GM12878 (cell line): Measurements from ENCODE around the gene SLC9A3. TPM values are rescaled to one million over a fixed set of nuclear protein-coding genes. Genes with fewer than 3 reads are reported as not detected.

Experiments used
- BRCA1 ChIP-seq: IDR thresholded peaks from 2 replicates; pipeline ENCODE4 v1.6.1; 2011; ENCODE audit warnings: low read depth, low read length, improper control_type of control experiment
- HDGF ChIP-seq: fragments of 450-650 bp; IDR thresholded peaks from 2 replicates; pipeline ENCODE4 v1.6.1; 2016; ENCODE audit warnings: antibody characterized with exemption
- JUNB ChIP-seq: IDR thresholded peaks from 2 replicates; pipeline ENCODE4 v1.6.1; 2016; ENCODE audit warnings: antibody characterized with exemption, mild to moderate bottlenecking
- KLF5 ChIP-seq: fragments of 450-650 bp; IDR thresholded peaks from 2 replicates; pipeline ENCODE4 v1.6.1; 2014; ENCODE audit warnings: mild to moderate bottlenecking; ENCODE audit not compliant: partially characterized antibody
- PML ChIP-seq: IDR thresholded peaks from 2 replicates; pipeline ENCODE4 v1.6.1; 2012; ENCODE audit warnings: low read length, inconsistent platforms
- POLR2AphosphoS2 ChIP-seq: IDR thresholded peaks from 2 replicates; pipeline ENCODE4 v1.6.1; 2011; ENCODE audit warnings: low read depth, mild to moderate bottlenecking, low read length, improper control_type of control experiment, moderate library complexity
- POLR2AphosphoS5 ChIP-seq: IDR thresholded peaks from 2 replicates; pipeline ENCODE4 v1.6.1; 2011; ENCODE audit warnings: mild to moderate bottlenecking, low read length, inconsistent platforms
- RELA ChIP-seq: fragments of 450-650 bp; IDR thresholded peaks from 2 replicates; pipeline ENCODE4 v1.8.0; 2014; ENCODE audit warnings: borderline replicate concordance; ENCODE audit not compliant: partially characterized antibody
- TCF3 ChIP-seq: IDR thresholded peaks from 2 replicates; pipeline ENCODE4 v1.6.1; 2012; ENCODE audit warnings: low read depth, mild to moderate bottlenecking, low read length, borderline replicate concordance; ENCODE audit not compliant: insufficient read depth
- ZBTB40 ChIP-seq: fragments of 450-650 bp; IDR thresholded peaks from 2 replicates; pipeline ENCODE4 v1.6.1; 2016; ENCODE audit warnings: mild to moderate bottlenecking, moderate library complexity, borderline replicate concordance
- ZNF687 ChIP-seq: fragments of 450-650 bp; IDR thresholded peaks from 2 replicates; pipeline ENCODE4 v1.6.1; 2017; ENCODE audit warnings: mild to moderate bottlenecking, moderate library complexity
- polyA plus RNA-seq, 11 experiments: library from polyadenylated mRNA; depleted of rRNA in 4 of 11; unstranded in 6 of 11; stranded (reverse) in 5 of 11; fragments of >200 nt; fragmentation: Nextera tagmentation in 4 of 11; fragmentation: Illumina TruSeq in 1 of 11; extraction: Ambion mirVana in 4 of 11; extraction: Trizol in 1 of 11; gene quantifications; 1 replicate in 1 of 11; 2 replicates in 10 of 11; pipeline versions ENCODE4 v1.2.1 to v1.2.3, GENCODE V29; 2011 to 2016; ENCODE audit warnings: inconsistent platforms in 2 of 11, missing spikeins in 2 of 11, low read depth in 1 of 11
- total RNA-seq, 4 experiments: library from RNA; depleted of rRNA in 3 of 4; stranded (reverse); fragments of >200 nt in 3 of 4; fragmentation: Illumina TruSeq in 1 of 4; extraction: Trizol in 1 of 4; gene quantifications; 2 replicates each; pipeline versions ENCODE4 v1.2.1 to v1.2.3, GENCODE V29; 2013 to 2021
- TF ChIP-seq, protein P1 (sequence below): fragments of 450-650 bp; conservative IDR thresholded peaks from 2 replicates; pipeline ENCODE4 v1.6.1; 2017; ENCODE audit warnings: mild to moderate bottlenecking, moderate library complexity
- TF ChIP-seq, protein P2 (sequence below): fragments of 450-650 bp; IDR thresholded peaks from 2 replicates; pipeline ENCODE4 v1.6.1; 2017; ENCODE audit warnings: mild to moderate bottlenecking
- TF ChIP-seq, protein P3 (sequence below), 3 experiments: IDR thresholded peaks in 2 of 3; conservative IDR thresholded peaks in 1 of 3; 2 replicates each; pipeline ENCODE4 v1.5.1; 2011; ENCODE audit warnings: low read depth in 3 of 3, low read length in 3 of 3, mild to moderate bottlenecking in 3 of 3, control low read depth in 2 of 3, moderate library complexity in 2 of 3, inconsistent platforms in 1 of 3, mixed read lengths in 1 of 3; ENCODE audit not compliant: control insufficient read depth in 2 of 3, insufficient read depth in 1 of 3; ENCODE audit errors: extremely low read depth in 1 of 3

The SLC9A3 gene
- total and polyA plus RNA-seq, 10 of the 15 experiments (the other 5 are each of a cell fraction or from before 2014, with no cell fraction given) = 0.04 to 5.2 (median 2.3) TPM; not detected in 1

GRCh38 chr5:424301-425110 is 99.7 kb downstream of the SLC9A3 start (continued):
- TF ChIP-seq ZBTB40 (no peak), POLR2AphosphoS5 (peak; percentile 37; the same call in 1 of the 2 replicates), RELA (peak; percentile 14), PML (0 out of 2 replicates have a peak, but pooled peaks have one; percentile 23), TCF3 (no peak), JUNB (peak; percentile 46; the same call in 1 of the 2 replicates), ZNF687 (peak; percentile 90), BRCA1 (no peak), POLR2AphosphoS2 (no peak), HDGF (peak; percentile 94), KLF5 (peak; percentile 25)
- TF ChIP-seq, protein P1, sequence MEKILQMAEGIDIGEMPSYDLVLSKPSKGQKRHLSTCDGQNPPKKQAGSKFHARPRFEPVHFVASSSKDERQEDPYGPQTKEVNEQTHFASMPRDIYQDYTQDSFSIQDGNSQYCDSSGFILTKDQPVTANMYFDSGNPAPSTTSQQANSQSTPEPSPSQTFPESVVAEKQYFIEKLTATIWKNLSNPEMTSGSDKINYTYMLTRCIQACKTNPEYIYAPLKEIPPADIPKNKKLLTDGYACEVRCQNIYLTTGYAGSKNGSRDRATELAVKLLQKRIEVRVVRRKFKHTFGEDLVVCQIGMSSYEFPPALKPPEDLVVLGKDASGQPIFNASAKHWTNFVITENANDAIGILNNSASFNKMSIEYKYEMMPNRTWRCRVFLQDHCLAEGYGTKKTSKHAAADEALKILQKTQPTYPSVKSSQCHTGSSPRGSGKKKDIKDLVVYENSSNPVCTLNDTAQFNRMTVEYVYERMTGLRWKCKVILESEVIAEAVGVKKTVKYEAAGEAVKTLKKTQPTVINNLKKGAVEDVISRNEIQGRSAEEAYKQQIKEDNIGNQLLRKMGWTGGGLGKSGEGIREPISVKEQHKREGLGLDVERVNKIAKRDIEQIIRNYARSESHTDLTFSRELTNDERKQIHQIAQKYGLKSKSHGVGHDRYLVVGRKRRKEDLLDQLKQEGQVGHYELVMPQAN = peak; percentile 36; the same call in 1 of the 2 replicates
- TF ChIP-seq, protein P2, sequence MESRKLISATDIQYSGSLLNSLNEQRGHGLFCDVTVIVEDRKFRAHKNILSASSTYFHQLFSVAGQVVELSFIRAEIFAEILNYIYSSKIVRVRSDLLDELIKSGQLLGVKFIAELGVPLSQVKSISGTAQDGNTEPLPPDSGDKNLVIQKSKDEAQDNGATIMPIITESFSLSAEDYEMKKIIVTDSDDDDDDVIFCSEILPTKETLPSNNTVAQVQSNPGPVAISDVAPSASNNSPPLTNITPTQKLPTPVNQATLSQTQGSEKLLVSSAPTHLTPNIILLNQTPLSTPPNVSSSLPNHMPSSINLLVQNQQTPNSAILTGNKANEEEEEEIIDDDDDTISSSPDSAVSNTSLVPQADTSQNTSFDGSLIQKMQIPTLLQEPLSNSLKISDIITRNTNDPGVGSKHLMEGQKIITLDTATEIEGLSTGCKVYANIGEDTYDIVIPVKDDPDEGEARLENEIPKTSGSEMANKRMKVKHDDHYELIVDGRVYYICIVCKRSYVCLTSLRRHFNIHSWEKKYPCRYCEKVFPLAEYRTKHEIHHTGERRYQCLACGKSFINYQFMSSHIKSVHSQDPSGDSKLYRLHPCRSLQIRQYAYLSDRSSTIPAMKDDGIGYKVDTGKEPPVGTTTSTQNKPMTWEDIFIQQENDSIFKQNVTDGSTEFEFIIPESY = no peak
- TF ChIP-seq, protein P3, sequence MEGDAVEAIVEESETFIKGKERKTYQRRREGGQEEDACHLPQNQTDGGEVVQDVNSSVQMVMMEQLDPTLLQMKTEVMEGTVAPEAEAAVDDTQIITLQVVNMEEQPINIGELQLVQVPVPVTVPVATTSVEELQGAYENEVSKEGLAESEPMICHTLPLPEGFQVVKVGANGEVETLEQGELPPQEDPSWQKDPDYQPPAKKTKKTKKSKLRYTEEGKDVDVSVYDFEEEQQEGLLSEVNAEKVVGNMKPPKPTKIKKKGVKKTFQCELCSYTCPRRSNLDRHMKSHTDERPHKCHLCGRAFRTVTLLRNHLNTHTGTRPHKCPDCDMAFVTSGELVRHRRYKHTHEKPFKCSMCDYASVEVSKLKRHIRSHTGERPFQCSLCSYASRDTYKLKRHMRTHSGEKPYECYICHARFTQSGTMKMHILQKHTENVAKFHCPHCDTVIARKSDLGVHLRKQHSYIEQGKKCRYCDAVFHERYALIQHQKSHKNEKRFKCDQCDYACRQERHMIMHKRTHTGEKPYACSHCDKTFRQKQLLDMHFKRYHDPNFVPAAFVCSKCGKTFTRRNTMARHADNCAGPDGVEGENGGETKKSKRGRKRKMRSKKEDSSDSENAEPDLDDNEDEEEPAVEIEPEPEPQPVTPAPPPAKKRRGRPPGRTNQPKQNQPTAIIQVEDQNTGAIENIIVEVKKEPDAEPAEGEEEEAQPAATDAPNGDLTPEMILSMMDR (IDR thresholded peaks at IDR 0.05 in 2 of 3, conservative IDR thresholded peaks at IDR 0.05 in 1 of 3; ENCODE audit: control insufficient read depth in 2 of 3, extremely low read depth in 1 of 3, insufficient read depth in 1 of 3, low read depth in 3 of 3, low read length in 3 of 3) = no peak
